HS-5 (cell line): ENCODE data around the gene AOC2.
"Not testable (repeated sequence)": the region's sequence is repeated elsewhere in the genome, so short reads cannot be mapped to it uniquely, and the experiment has no call there.

Experiments
- DNase-seq: peaks from one replicate; pipeline ENCODE4 v3.0.0-alpha.2; 2012; ENCODE audit warnings: low read depth

Gene AOC2

DNA sequence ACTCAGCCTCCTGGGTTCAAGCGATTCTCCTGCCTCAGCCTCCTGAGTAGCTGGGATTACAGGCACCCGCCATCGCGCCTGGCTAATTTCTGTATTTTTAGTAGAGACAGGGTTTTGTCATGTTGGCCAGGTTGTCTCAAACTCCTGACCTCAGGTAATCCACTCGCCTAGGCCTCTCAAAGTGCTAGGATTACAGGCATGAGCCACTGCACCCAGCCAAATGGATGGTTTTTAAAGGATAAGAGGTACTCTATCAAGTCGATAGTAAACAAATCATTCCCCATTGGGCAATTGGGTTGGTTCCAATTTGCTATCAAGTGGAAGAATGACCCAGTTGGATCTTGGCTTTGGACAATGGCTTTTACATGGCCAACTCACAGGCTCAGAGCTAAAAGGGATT lies 37.3 kb downstream of the AOC2 start:
- DNase-seq, result not testable (repeated sequence)

DNA sequence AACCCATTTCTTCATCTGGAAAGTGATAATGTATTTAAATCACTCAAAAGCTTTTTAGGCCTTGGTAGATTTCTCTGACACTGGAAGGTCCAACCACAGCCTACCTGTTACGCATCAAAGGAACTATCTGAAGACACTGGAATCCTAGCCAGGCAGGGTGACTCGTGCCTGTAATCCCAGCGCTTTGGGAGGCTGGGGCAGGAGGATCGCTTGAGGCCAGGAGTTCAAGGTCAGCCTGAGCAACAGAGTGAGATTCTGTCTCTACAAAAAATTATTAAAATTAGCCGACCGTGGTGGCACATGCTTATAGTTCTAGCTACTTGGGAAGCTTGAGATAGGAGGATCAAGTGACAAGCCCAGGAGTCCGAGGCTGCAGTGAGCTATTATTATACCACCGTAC lies 37.8 kb downstream of the AOC2 start:
- DNase-seq, result no peak

DNA sequence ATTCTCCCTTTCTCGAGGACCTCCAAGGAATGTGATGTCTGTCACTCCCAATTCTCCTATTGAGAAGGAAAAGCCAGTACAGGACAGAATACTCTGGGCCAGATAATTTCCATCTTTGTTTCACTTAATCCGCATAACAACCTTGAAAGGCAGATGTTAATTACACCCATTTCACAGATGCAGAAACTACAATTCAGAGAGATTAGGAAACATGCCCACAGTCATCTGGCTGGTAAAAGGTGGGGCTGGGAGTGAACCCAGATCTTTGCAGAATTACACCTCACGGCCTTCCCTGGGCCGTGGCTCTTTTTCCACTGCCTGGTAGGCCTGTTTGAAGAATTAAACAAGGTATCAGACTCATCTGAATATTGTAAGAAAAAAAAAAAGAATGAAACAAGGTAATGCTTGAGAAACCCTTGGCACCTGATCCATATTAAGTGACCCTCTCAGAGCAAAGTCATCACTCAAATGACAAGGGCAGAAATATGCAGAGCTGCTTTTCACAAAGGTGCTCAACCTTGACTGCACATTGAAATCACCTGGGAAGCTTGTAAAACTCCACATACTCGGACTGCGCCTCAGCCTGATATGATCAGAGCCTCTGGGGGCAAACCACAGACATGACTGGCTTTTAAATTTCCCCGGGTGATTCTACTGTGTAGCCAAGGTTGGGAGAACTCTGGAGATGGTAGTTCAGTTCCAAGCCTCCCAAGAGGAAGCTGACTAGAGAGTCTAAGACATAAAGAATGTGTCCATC lies 39.6 kb downstream of the AOC2 start:
- no peak for DNase-seq

DNA sequence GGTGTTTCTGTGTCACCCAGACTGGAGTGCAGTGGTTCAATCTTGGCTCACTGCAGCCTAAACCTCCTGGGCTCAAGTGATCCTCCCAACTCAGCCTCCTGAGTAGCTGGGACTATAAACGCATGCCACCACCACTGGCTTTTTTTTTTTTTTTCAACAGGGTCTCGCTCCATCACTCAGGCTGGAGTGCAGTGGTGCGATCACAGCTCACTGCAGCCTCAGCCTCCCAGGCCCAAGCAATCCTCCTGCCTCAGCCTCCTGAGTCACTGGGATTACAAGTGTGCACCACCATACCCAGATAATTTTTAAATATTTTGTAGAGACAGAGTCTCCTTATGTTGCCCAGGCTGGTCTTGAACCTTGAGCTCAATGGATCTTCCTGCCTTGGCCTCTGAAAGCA lies 41.4 kb downstream of the AOC2 start:
- not testable (repeated sequence) for DNase-seq

DNA sequence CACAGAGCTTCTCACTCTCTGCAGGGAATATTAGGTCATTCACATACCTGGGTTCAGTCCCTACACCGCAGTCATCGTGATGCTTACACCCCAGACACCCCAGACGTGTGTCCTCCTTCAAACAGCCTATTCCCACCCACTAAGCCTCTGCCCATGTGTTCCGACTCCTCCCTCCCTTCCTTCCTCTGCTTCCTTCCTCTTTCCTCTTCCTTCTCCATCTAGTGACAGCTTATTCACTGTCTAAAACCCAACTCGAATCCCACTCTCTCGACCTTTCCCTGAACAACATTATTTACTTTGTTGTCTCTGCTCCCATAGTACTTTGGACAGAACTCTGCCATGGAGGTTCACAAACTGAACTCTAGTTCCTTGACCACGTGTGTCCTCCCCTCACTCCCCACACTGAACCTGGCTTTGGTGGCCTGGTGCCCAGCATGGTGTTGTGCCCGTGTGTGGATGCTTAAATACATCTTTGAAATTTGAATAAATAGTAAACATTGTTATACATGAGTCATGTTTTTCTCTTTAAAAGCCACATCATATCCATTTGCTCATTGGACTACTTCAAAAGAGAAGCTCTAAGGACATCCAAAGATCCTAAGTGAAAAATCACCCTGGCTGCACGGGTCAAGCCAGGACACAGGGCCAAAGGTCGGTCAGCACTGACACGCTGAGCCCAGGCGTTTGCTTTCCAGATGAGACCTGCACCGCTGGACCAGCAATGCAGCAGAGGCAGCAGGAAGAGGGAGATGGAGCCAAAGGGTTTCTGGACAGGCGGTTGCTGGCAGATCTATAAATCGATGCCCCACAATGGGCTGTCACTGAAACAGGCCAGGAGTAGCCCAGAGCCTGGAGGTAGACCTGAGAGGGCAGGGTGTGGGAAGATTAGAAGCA lies 42.1 kb downstream of the AOC2 start:
- DNase-seq, result no peak

DNA sequence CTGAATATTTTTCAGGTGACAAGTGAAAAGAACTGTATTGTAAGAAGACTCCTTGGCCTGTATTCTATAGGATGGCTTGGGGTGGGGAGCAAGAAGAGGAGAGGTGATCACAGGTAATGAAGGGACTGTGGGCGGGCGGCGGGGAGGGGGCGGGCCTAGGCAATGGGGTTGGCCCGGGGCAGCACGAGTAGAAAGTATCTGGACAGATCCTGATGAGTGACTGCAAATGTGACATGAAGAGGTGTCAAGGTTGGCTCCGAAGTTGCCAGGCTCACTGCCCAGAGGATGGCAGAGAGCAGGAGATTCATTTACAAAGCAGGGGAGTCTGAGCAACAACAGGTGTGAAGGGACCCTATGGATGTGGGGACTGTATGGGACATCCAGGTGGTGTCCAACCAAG lies 45.4 kb downstream of the AOC2 start:
- no peak for DNase-seq

DNA sequence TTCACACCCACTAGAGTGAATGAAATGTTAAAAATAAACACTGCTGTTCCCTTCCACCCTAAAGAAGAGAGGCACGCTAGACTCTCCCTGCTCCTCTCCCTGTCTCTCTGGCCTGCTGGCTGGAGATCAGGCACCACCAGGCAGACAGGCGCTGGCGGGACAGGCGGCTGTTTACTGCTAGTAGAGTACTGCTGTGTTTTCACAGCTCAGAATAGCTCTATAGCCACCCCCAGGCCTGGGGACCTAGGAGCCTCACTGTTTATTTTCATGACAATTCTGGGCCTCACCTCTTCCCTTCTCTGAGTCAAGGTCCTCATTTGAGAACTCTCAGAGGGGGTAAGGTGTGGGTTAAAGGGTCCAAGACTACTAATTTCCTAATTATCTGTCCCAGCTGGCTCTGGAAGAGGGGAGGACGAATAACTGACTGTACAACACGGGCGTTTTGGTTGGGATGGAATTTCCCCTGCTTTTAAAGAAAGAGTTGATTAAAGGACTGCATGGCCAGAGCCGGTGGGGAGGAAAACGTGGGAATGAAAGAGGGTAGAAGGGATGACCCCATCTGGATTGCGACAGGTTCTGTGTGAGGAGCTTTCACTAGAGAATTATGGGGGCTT lies 47.3 kb downstream of the AOC2 start:
- no peak for DNase-seq

DNA sequence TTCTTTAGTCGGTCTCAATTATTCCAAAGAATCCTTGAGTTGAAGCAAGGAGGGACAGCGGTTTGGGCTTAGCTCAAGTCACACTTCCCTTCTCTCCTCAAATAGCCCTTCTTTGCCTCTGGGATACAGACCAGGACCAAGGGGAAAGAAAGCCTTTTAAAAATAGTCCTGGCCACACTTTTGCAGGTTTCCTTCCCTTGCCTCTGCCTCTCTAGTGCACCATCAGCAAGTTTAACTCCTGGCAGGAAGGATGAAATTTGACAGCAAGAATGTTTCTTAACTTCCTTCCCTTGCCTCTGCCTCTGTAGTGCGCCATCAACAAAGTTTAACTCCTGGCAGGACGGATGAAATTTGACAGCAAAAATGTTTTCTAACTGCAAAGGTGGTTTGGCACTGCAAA lies 49.0 kb downstream of the AOC2 start:
- no peak for DNase-seq

DNA sequence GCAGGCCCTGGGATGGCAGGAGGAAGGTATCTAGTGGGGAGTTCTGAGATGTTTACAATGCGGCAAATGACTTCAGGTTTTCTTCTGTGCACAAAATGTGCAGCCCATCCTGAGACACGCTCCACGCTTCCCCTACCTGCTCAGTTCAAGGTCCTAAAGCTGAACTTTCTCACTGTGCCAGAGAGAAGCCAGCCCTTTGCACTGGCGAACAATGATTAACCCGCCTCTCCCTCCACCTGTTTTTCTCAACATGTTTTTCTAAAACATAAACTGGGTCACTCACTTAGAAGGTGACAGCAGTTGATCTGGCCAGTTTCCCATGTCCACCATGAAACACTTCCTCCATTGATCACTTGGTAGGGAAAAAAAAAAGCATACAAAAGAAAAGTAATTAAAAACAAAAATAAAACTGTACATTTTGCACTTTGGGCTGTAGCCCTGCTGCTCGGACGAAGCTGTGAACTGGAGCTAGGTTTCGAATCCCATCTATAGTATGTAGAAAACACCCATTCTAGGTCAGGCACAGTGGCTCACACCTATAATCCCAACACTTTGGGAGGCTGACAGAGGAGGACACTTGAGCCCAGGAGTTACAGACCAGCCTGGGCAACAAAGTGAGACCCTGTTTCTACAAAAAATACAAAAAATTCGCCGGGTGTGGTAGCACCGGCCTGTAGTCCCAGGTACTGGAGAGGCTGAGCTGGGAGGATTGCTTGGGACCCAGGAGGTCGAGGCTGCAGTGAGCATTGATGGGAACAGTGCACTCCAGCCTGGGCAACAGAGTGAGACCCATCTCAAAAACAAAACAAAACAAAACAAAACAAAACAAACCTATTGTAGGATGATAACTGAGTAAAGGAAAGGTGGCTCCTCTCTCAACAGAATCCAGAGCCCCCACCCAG lies 50.2 kb downstream of the AOC2 start:
- no peak for DNase-seq

DNA sequence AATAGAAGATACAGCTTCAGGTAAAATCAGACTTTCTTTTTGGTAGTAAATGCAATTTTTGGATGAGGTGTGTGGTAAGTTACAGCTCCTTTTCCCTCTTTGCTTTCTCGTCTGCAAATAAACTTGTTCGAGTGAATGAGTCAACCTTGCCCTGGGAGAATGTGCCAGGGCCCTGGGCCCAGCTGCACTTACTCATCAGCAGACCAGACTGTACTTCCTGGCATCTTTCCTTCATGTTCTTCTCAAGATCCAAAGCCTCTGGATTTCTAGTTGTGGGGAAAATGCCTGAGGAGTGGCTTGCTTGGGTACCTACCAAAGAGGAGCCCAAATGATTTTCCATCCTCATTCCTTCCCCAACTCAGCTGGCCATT lies 50.8 kb downstream of the AOC2 start:
- peak; percentile 34 for DNase-seq

DNA sequence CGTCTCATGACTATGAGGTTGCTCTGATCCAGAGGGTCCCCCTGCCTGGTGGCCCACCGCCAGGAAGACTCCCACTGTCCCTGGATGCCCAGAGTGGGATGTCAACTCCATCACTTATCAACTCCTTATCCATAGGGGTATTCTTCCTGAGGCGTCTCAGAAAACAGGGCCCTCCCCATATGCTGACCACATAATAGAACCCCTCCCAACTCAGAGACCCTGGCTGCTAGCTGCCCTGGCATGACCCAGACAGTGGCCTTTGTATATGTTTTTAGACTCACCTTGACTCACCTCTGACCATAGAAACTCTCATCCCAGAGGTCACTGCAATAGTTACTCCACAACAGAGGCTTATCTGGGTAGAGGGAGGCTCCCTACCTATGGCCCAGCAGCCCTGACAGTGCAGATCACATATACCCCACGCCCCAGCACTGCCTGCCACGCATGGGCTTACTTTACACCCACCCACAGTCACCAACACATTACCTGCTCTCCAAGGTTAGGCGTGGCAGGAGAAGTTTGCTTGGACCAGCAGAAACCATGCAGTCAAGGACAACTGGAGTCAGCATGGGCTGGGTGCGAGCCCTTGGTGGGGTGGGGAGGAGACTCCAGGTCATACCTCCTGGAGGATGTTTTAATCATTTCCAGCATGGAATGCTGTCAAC lies 53.9 kb downstream of the AOC2 start:
- no peak for DNase-seq

DNA sequence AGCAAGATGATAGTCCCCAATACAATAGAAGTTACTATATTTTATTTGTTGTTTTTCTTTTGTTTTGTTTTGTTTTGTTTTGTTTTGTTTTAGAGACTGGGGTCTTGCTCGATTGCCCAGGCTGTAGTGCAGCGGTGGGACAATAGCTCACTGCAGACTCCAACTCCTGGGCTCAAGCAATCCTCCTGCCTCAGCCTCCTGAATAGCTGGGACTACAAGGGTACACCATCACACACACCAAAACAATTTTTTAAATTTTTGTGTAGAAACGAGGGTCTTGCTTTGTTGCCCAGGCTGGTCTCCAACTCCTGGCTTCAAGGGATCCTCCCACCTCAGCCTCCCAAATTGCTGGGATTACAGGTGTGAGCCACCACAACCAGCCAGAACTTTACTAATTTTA lies 55.6 kb downstream of the AOC2 start:
- not testable (repeated sequence) for DNase-seq
